Dendritic cell treated with granulocyte-macrophage colony-stimulating factor and Interleukin-4, amounts not matched to agents 40 ng/mL and 50 ng/mL, for 4 days (primary cell): ENCODE data around the gene MDH1.
"Not testable (repeated sequence)": the region's sequence is repeated elsewhere in the genome, so short reads cannot be mapped to it uniquely, and the experiment has no call there.

Source experiments
- H3K27ac Mint-ChIP-seq: one replicate; pipeline ENCODE4 v1.8.0; 2022; ENCODE audit warnings: mild to moderate bottlenecking, mixed read lengths
- H3K27me3 Mint-ChIP-seq: one replicate; pipeline ENCODE4 v1.8.0; 2022; ENCODE audit warnings: mild to moderate bottlenecking, mixed read lengths
- H3K36me3 Mint-ChIP-seq: one replicate; pipeline ENCODE4 v1.8.0; 2022; ENCODE audit warnings: low read depth, mixed read lengths
- H3K4me1 Mint-ChIP-seq: one replicate; pipeline ENCODE4 v1.8.0; 2022; ENCODE audit warnings: low read depth, mixed read lengths
- H3K4me3 Mint-ChIP-seq: one replicate; pipeline ENCODE4 v1.8.0; 2022; ENCODE audit warnings: mild to moderate bottlenecking, moderate library complexity, mixed read lengths
- H3K9me3 Mint-ChIP-seq: one replicate; pipeline ENCODE4 v1.8.0; 2022; ENCODE audit warnings: mixed read lengths
- intact Hi-C: fragments of 100-400 bp; cut with micrococcal nuclease; formaldehyde crosslinking; loops from one replicate; pipeline ENCODE4 v1.15.0; 2022

Gene MDH1

DNA sequence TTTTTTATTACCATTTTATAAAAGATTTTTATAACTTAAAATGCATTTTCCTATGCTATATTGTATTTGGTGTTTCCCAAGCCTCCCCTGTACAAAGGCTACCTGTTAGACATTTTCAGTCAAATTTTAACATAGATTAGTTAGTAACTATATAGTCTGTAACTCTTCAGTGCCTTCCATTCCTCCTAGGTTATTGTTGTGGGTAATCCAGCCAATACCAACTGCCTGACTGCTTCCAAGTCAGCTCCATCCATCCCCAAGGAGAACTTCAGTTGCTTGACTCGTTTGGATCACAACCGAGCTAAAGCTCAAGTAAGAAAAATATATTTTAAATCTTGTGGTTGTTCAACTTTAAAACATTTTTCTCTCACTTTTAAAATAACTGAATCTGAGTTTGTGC, 10.2 kb downstream of the MDH1 start:
- intact Hi-C loops, result no loop called here
- Mint-ChIP-seq H3K4me1 (peaks cover 27% of the 10 kb centered on the region), H3K36me3 (peaks cover 77% of the 10 kb centered on the region), H3K27me3 (no peaks in the 10 kb centered on the region), H3K27ac (no peak overlapping the region), H3K9me3 (no peaks in the 10 kb centered on the region), H3K4me3 (no peak overlapping the region)

DNA sequence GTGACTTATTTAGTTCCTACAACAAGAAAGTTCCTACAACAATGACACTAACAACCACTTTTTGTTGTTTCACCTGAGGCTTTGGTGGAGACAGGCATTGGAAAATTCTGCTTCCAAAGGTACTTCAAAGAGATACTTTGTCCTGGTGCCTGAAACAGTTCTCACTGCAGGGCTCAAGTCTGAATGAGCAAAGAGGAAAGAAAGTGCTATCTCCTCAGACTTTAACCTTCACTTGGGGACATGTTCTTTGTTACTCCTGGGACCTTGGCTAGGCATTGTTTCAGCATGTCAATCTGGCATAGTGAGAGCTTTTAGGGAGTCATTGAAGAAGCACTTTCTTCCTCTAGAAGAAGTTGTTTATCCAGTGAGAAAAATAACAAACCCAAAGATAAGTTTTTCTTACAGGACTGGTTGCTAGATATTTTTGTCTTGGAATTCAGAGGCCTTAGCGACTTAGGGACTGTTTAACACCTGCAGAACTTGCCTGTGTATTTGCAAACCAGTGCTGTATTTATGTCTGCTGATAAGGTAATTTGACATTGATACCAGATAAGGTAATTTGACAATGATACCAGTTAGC, 12.2 kb downstream of the MDH1 start:
- Mint-ChIP-seq H3K36me3 (peaks cover 78% of the 10 kb centered on the region), H3K4me1 (peaks cover 11% of the 10 kb centered on the region), H3K9me3 (no peaks in the 10 kb centered on the region), H3K4me3 (no peak overlapping the region), H3K27ac (peak overlapping the region; percentile 30), H3K27me3 (no peaks in the 10 kb centered on the region)
- intact Hi-C loops, result no loop called here

DNA sequence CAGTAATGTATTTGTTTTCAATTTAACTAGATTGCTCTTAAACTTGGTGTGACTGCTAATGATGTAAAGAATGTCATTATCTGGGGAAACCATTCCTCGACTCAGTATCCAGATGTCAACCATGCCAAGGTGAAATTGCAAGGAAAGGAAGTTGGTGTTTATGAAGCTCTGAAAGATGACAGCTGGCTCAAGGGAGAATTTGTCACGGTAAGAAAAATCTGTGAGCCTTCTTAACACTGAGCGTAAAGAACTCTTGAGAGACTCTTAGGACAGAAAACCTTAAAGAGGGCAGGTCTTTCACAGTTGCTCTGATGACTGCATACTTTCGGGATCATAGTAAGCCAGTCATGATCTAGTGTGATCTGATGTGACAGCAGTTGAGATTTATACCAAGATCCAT, 15.9 kb downstream of the MDH1 start:
- H3K27me3 Mint-ChIP-seq, result no peaks in the 10 kb centered on the region
- H3K9me3 Mint-ChIP-seq, result no peaks in the 10 kb centered on the region

DNA sequence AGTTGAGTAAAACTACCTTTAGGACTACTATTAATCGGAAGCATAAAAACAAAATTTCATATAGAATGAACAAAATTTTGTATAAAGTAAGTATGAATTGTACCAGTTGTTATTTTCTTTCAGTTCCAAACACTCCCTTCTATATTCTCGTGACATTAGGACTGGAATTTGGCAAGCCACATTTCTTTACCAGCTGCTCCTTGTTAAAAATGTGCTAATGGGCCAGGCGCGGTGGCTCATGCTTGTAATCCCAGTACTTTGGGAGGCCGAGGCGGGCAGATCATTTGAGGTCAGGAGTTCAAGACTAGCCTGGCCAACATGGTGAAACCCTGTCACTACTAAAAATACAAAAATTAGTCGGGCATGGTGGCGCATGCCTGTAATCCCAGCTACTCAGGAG, 20.1 kb downstream of the MDH1 start:
- H3K4me3 Mint-ChIP-seq, intact Hi-C loops, H3K27me3 Mint-ChIP-seq, H3K4me1 Mint-ChIP-seq, H3K9me3 Mint-ChIP-seq, H3K27ac Mint-ChIP-seq: not testable (repeated sequence)
- H3K36me3 Mint-ChIP-seq, result peaks cover 36% of the 10 kb centered on the region

More for the DNA sequence above, 15.9 kb downstream of the MDH1 start:
- intact Hi-C loops, result no loop called here
- Mint-ChIP-seq H3K27ac (no peak overlapping the region), H3K4me1 (peaks cover 4% of the 10 kb centered on the region), H3K36me3 (peaks cover 75% of the 10 kb centered on the region), H3K4me3 (no peak overlapping the region)

DNA sequence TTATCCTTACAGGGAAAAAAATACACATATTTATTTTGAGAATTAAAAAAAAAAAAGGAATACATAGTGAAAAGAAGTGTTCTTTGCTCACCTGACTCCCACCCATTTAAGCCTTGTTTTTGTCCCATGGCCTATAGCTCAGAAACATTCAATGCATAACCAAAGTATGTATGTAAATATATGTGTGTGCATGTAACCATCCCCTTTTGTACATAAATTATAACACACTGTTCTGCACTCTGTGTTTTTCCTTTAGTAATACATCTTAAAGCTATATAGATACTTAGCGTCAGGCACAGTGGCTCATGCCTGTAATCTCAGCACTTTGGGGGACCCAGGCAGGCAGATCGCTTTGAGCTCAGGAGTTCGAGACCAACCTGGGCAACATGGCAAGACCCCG, 21.8 kb downstream of the MDH1 start:
- no peak overlapping the region for H3K4me3 Mint-ChIP-seq
- H3K27me3 Mint-ChIP-seq, result no peaks in the 10 kb centered on the region
- H3K36me3 Mint-ChIP-seq, result peaks cover 22% of the 10 kb centered on the region
- no peaks in the 10 kb centered on the region for H3K4me1 Mint-ChIP-seq
- no peaks in the 10 kb centered on the region for H3K9me3 Mint-ChIP-seq
- H3K27ac Mint-ChIP-seq, result no peak overlapping the region
- intact Hi-C loops, result no loop called here

DNA sequence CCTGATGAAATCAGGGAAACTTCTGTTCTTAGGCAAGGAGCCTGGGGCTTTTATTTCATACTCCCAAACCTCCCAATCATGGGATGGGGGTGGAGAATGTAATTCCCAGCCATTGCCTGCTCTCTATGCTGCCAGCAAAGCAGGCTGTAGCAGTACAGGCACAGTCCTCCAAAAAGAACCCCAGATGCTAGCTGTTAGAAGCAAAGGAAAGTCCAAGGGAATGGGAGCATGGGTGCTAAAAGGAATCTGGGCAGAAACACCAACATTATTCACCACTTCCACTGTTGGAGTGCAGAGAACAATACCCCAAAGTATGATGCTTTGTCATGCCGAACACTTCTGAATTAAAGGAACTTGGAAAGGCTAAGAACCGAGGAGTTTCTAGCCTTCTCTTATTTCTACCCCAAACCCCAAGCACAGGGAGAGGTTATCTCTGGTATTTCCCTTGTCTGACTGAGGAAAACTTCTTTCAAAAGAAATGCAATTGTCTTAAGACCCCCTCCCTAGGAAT, 24.7 kb downstream of the MDH1 start:
- H3K27me3 Mint-ChIP-seq, result no peaks in the 10 kb centered on the region
- no peaks in the 10 kb centered on the region for H3K36me3 Mint-ChIP-seq
- H3K4me1 Mint-ChIP-seq, result no peaks in the 10 kb centered on the region
- no peak overlapping the region for H3K4me3 Mint-ChIP-seq
- H3K27ac Mint-ChIP-seq, result no peak overlapping the region
- H3K9me3 Mint-ChIP-seq, result no peaks in the 10 kb centered on the region
- intact Hi-C loops, result no loop called here

DNA sequence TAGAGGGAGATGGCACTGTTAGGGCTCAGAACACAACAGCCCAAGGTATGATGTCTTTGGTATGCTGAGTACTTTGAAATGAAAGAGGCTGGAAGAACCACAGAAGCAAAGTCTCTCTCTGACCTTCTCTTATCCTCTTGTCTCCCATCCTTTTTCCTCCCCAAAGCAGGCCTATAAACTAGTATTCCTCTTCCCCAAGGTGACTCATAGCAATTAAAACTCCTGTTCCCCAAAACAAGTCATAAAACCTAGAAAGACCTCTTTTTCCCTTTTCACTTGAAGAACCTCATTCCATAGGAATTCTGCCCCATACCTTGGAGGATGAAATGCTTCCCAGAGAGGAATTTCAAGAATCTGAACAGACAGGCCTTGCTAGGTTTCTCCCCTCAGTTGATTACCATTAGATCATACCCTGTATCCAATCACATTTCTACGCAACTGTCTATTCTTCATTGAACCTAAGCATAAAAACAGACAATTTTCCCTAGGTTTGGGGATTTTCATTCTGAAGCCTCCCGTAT, 25.7 kb downstream of the MDH1 start:
- no peaks in the 10 kb centered on the region for H3K36me3 Mint-ChIP-seq
- no peaks in the 10 kb centered on the region for H3K4me1 Mint-ChIP-seq
- intact Hi-C loops, result no loop called here
- H3K27ac Mint-ChIP-seq, result no peak overlapping the region
- H3K9me3 Mint-ChIP-seq, result no peaks in the 10 kb centered on the region
- H3K4me3 Mint-ChIP-seq, result no peak overlapping the region
- no peaks in the 10 kb centered on the region for H3K27me3 Mint-ChIP-seq

DNA sequence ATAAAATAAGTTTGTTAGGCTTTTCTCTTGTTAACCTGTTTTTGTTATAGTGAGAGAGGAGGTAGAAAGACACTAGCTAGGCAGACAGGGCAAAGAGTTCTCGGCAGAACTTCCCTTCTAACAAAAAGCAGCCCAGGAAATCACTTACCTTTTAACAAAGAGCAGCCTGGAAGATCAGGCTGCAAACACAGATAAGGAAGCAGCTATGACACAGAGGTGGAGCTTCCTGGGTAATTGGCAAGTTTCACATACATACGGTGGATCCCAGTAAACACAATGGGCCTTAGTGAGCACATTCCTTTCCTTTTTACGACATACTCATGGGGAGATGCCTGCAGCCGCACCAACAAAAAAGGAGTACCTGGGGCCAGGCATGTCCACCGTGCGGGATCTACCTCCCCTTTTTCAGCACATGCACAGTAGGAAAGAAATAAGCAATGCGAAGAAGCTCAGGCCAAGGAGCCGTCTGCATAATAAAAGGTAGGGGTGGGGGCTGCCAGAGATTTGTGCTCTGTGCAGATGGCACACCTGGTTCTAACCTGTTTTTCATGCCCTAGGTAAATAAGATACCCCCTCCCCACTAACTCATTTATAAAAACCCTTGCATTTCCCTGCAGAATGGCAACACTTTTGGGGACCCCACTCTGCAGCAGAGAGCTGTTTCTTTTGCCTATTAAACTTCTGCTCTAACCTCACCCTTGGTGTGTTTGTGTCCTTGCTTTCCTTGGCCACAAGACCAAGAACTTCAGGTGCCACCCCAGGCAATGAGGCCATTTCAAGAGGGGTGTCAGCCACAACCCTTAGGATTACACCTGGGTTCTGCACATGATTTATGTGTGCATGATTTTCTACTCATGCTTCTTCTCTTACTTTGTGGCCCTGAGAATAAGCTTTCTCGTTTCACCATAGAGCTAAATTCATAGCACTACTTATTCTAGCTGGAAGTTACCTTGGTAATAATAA, 26.5 kb downstream of the MDH1 start:
- intact Hi-C loops, result no loop called here
- Mint-ChIP-seq H3K4me3 (no peak overlapping the region), H3K4me1 (no peaks in the 10 kb centered on the region), H3K9me3 (no peaks in the 10 kb centered on the region), H3K27ac (no peak overlapping the region), H3K27me3 (no peaks in the 10 kb centered on the region), H3K36me3 (no peaks in the 10 kb centered on the region)

DNA sequence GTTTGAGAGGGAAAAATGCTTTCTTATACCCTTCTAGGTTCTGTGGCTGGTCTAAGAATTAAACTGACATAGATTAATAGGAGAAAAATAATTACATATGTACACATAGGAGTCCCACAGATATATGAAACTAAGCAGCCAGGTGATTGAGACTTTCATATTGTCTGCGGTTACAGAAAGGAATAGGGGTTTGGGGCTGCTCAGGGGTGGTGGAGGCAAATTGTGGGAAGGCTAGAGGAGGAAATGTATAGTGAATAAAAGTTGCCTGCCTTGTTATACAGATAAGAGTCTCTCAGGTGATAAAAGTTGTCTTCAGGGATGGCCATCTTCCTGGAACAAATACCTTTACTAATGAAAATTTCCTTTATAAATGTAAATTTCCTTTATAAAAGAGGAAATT, 28.6 kb downstream of the MDH1 start:
- H3K4me1 Mint-ChIP-seq, result no peaks in the 10 kb centered on the region
- no peak overlapping the region for H3K4me3 Mint-ChIP-seq
- no peak overlapping the region for H3K27ac Mint-ChIP-seq
- H3K36me3 Mint-ChIP-seq, result no peaks in the 10 kb centered on the region
- H3K9me3 Mint-ChIP-seq, result no peaks in the 10 kb centered on the region
- no peaks in the 10 kb centered on the region for H3K27me3 Mint-ChIP-seq
- intact Hi-C loops, result no loop called here

DNA sequence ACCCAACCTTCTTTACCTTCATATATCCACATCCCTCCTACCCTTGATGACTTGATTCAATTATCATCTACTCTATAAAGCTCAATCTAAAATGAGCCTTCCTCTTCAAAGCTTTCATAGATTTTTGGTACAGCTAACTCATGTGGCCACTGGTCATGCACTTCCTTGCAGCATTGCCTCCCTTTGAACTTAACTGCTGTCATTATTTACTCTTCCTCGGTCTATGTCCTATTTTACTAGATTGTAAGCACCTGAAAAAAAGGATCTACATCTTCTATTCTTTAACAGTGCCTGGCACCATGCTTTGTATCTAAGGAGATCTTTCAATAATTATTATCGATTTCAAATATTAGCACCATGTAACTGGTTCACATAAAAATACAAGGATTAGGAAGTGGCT, 30.6 kb downstream of the MDH1 start:
- intact Hi-C loops, result no loop called here
- H3K4me1 Mint-ChIP-seq, result peaks cover 14% of the 10 kb centered on the region
- no peaks in the 10 kb centered on the region for H3K9me3 Mint-ChIP-seq

DNA sequence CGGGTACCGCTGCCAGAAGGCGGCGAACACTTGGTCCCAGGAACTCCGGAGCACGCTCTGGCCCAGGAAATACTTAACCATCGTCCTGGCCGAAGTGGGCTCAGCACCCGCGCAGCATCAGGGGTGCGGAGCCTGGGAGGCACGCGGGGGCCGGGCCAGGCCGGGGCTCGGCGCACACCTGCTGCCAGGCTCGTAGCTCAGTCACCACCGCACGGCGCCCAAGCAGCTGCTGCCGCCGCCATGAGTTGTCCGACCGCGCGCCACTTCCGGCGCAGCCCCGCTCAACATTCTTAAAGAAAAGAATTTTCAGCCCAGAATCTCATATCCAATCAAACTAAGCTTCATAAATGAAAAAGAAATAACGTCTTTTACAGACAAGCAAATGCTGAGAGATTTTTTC, 34.0 kb downstream of the MDH1 start:
- no peak overlapping the region for H3K4me3 Mint-ChIP-seq
- H3K4me1 Mint-ChIP-seq, result peaks cover 15% of the 10 kb centered on the region
- intact Hi-C loops, result no loop called here
- no peaks in the 10 kb centered on the region for H3K9me3 Mint-ChIP-seq
- H3K27ac Mint-ChIP-seq, result no peak overlapping the region
- H3K36me3 Mint-ChIP-seq, result no peaks in the 10 kb centered on the region
- no peaks in the 10 kb centered on the region for H3K27me3 Mint-ChIP-seq

More for the DNA sequence above, 30.6 kb downstream of the MDH1 start:
- Mint-ChIP-seq H3K27me3 (no peaks in the 10 kb centered on the region), H3K36me3 (no peaks in the 10 kb centered on the region), H3K4me3 (no peak overlapping the region), H3K27ac (no peak overlapping the region)

DNA sequence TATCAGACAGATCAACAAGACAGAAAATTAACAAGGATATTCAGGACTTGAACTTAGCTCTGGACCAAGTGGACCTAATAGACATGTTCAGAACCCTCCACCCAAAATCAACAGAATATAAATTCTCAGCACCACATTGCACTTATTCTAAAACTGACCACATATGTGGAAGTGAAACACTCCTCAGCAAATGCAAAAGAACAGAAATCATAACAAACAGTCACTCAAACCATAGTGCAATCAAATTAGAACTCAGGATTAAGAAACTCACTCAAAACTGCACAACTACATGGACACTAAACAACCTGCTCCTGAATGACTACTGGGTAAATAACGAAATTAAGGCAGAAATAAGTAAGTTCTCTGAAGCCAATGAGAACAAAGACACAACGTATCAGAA, 35.0 kb downstream of the MDH1 start:
- H3K9me3 Mint-ChIP-seq, H3K36me3 Mint-ChIP-seq, H3K4me3 Mint-ChIP-seq, H3K27me3 Mint-ChIP-seq, H3K27ac Mint-ChIP-seq, intact Hi-C loops: not testable (repeated sequence)
- peaks cover 15% of the 10 kb centered on the region for H3K4me1 Mint-ChIP-seq

DNA sequence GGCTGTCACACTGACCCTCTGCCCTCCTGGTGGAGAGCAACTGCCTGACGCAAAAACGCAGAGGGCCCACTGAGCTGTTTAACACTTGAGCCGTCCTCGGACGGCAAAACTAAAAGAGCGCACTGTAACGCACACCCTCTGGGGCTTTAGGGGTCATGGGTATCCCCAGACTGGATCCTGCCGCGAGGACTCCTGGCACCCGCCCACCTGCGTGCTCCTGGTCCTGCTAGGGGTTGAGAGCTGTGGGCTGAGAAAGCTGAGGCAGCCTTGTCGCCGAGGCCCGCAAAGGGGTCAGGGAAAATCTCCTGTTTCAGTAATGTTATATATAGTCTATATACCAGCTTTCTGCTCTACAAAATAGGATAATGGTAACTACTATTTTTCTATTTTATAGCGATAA, 39.1 kb downstream of the MDH1 start:
- H3K9me3 Mint-ChIP-seq, result peaks cover 18% of the 10 kb centered on the region
- no peak overlapping the region for H3K4me3 Mint-ChIP-seq
- H3K36me3 Mint-ChIP-seq, result no peaks in the 10 kb centered on the region
- no peaks in the 10 kb centered on the region for H3K27me3 Mint-ChIP-seq
- intact Hi-C loops, result no loop called here
- no peak overlapping the region for H3K27ac Mint-ChIP-seq
- peaks cover 15% of the 10 kb centered on the region for H3K4me1 Mint-ChIP-seq

DNA sequence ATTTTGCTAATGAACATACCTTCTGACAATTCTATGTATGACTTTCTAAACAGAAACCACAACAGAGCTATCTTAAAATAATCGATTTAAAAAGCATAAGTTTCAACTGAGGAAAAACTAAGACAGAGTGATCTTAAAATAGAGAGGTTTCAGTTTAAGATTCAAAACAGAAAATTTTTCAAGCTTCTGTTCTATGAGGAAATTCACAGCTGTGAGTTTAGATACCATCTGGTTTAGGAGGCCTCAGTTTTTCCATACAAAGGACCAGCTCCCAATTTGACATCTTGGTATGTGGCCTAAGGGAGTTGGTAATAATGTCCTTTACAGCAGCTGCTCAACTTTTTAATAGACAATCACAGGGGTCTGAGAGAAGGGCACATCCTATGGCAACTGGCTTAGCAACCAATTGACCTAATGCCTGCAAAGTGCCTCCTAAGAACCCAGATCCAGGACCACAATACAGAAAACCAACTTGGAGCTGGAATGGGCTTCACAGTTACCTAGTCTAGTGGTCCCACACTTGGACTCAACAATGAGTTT, 39.7 kb downstream of the MDH1 start:
- Mint-ChIP-seq H3K27me3 (no peaks in the 10 kb centered on the region), H3K4me1 (peaks cover 10% of the 10 kb centered on the region), H3K9me3 (peaks cover 23% of the 10 kb centered on the region), H3K27ac (no peak overlapping the region), H3K36me3 (no peaks in the 10 kb centered on the region), H3K4me3 (no peak overlapping the region)
- intact Hi-C loops, result no loop called here
